ENCODE results near the gene PXDC1. TPM values are rescaled to one million over a fixed set of nuclear protein-coding genes. Genes with fewer than 3 reads are reported as not detected.

PXDC1 gene
- total RNA-seq, 4 donors from 2014 or later = 58.4 to 103 (median 72.4) TPM

- DNase-seq (ENCODE audit: low spot score in 2 of 2) = peak in 1 of 2 donors; percentile 31
- no peak overlapping the region for H3K4me3 ChIP-seq (ENCODE audit: low read depth, poor library complexity, severe bottlenecking)
- TF ChIP-seq CTCF (IDR thresholded peaks at IDR 0.05) (no peak), POLR2A (IDR thresholded peaks at IDR 0.05) (no peak)
- 77 to 85% methylated on average over 4 of the region's 4 CpGs for WGBS, 2 donors
- intact Hi-C loops (cut with DNase I; ENCODE audit: low total_unique reads) = no loop called here
These were observed 37.4 kb downstream of the PXDC1 start for GRCh38 chr6:3714111-3714510.

- no peak overlapping the region for H3K4me3 ChIP-seq (ENCODE audit: low read depth, poor library complexity, severe bottlenecking)
- TF ChIP-seq POLR2A (IDR thresholded peaks at IDR 0.05) (no peak), CTCF (IDR thresholded peaks at IDR 0.05) (no peak)
- intact Hi-C loops (cut with DNase I; ENCODE audit: low total_unique reads) = no loop called here
- WGBS, 2 donors = 71 to 74% methylated on average over 9 of the region's 9 CpGs
- peak in 1 of 2 donors; percentile 76 for DNase-seq (ENCODE audit: low spot score in 2 of 2)
These were observed 38.5 kb downstream of the PXDC1 start for GRCh38 chr6:3712827-3713665.

- no peak for TF ChIP-seq POLR2A (IDR thresholded peaks at IDR 0.05)
- no peak for TF ChIP-seq CTCF (IDR thresholded peaks at IDR 0.05)
- 85 to 88% methylated on average over 6 of the region's 6 CpGs for WGBS, 2 donors
- intact Hi-C loops (cut with DNase I; ENCODE audit: low total_unique reads) = no loop called here
- DNase-seq (ENCODE audit: low spot score in 2 of 2) = no peak
- no peak overlapping the region for H3K4me3 ChIP-seq (ENCODE audit: low read depth, poor library complexity, severe bottlenecking)
These were observed 39.7 kb downstream of the PXDC1 start for GRCh38 chr6:3711776-3712175.

DNA sequence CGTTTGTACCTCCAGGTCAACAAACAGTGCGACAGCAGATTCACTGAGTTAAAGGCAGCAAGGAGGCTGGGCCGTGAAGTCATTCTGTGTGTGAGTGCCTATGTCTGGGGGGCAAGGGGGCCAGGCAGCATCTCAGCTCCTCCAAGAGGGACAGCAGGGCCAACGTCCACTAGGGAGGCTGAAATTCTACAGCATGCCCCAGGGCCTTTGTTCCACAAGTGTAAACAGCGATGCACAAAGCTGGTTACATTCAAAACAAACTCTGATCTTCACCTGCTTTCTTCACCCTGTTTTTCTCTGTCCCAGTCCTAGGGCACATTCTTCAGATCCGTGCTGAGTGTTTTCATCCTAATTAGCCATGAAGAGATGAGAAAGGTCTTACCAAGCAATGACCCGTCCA, 41.1 kb downstream of the PXDC1 start:
- TF ChIP-seq CTCF (IDR thresholded peaks at IDR 0.05) (no peak), POLR2A (IDR thresholded peaks at IDR 0.05) (no peak)
- intact Hi-C loops (cut with DNase I; ENCODE audit: low total_unique reads) = no loop called here
- no peak for DNase-seq (ENCODE audit: low spot score in 2 of 2)
- 83 to 89% methylated on average over 7 of the region's 7 CpGs for WGBS, 2 donors
- no peak overlapping the region for H3K4me3 ChIP-seq (ENCODE audit: low read depth, poor library complexity, severe bottlenecking)

DNA sequence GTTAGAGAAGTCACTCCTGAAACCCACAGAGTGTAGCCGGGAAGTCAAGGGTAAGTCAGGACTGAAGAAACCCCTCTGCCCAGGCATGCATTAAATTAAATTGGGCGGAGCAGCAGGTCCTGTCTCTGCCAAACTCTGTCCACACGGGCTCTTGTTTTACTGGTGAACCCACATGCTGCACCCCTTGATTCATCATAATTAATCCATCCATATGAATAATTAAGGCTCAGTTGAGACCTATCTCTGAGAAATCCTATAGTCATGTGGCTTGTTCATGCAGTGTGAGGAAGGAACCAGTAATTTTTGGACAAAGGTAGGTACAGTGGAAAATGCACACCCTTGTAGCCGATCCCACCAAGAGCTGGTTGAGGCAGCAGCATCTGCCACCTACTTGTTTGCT, 43.0 kb downstream of the PXDC1 start:
- DNase-seq (ENCODE audit: low spot score in 2 of 2) = no peak
- TF ChIP-seq POLR2A (IDR thresholded peaks at IDR 0.05) = no peak
- TF ChIP-seq CTCF (IDR thresholded peaks at IDR 0.05) = no peak
- WGBS, 2 donors = 76 to 85% methylated on average over 4 of the region's 4 CpGs
- no peak overlapping the region for H3K4me3 ChIP-seq (ENCODE audit: low read depth, poor library complexity, severe bottlenecking)
- intact Hi-C loops (cut with DNase I; ENCODE audit: low total_unique reads) = no loop called here

Measured in lower leg skin (tissue), 4 donors.